HG03442 (cell line): ENCODE data around the gene AK1.
"Not testable (repeated sequence)": the region's sequence is repeated elsewhere in the genome, so short reads cannot be mapped to it uniquely, and the experiment has no call there.

ENCODE experiments used
- ATAC-seq: cut with Tn5 transposase; IDR thresholded peaks from one replicate; pipeline ENCODE4 v1.9.1; 2021; ENCODE audit warnings: mild to moderate bottlenecking, moderate library complexity; ENCODE audit not compliant: unreplicated experiment

Gene AK1

DNA sequence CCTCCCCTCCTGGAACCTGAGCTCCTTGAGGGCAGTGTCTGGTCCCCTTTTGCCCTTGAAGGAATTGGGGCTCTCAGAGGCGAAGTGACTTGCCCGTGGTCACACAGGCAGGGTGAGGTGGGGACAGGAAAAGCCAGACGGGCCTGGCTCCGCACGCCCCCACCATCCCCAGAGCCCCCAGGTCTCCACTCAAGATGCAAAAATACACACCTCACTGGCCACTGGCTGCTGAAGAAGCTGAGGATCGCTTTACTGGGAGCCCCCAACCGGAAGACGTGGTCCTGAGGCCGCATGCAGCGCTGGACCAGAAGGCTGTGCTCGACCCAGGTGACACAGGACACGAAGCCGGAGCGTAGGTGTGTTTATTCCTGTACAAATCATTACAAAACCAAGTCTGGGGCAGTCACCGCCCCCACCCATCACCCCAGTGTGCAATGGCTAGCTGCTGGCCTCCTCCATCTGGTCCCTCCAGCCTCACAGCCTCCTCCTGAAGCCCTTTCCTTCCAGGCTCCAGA lies 7.6 kb upstream of the AK1 start:
- no peak for ATAC-seq

DNA sequence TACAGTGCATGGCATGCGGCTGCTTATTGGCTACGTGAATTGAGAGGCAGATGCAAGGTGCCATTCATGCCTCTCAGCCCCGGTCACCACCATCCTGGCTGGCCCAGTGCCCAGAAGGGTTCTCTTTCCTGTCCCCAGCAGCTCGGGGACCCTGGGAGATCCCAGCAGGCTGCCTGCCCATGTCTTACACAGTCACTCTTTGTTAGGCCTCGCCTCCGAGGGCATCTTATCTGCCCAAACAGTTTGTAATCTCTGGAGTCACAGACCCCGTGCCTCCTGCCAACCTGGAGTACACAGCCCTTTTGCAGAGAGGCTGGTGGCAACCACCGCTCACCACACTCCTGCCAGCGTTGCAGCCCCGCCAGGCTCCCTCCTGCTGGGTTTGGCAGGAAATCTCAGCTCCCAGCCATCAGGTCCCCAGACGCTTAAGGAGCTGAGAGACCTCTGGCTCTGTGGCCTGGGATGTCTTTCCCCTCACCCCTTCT lies 7.0 kb upstream of the AK1 start:
- ATAC-seq = no peak

DNA sequence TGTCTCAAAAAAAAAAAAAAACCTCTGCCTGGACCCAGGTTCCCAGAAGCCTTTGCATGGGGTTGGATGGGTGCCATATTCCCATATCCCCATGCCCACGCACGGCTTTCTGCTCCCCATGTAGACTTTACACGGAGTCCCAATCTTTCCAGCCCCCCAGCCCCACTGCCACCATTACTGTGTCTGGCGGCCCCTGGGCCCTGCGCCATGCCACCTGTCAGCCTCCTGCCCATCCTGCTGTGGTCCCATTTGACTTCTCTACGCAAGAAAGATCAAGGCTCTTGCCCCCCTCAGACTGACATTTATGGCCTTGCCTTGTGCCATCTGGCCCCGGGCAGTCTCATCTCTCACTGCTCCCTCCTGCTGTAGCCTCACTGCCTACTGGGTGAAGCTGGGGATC lies 6.5 kb upstream of the AK1 start:
- ATAC-seq = no peak

GRCh38 chr9:127881715-127882114 lies 4.2 kb upstream of the AK1 start:
- ATAC-seq = not testable (repeated sequence)

DNA sequence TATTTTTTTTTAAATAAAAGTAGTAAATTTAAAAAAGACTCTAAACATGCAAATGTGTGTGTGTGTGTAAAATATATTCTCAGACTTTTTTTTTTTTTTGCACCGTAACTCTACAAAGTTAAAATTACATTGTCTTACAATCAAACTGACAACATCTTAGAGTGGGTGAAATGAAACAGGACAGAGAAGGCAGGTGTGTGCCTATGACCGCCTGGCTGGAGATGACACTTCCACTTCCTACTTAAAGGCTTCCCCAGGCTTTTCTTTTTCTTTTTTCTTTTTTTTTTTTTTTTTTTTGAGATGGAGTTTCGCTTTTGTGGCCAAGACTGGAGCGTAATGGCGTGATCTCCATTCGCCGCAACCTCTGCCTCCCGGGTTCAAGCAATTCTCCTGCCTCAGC lies 2.7 kb upstream of the AK1 start:
- ATAC-seq = no peak

DNA sequence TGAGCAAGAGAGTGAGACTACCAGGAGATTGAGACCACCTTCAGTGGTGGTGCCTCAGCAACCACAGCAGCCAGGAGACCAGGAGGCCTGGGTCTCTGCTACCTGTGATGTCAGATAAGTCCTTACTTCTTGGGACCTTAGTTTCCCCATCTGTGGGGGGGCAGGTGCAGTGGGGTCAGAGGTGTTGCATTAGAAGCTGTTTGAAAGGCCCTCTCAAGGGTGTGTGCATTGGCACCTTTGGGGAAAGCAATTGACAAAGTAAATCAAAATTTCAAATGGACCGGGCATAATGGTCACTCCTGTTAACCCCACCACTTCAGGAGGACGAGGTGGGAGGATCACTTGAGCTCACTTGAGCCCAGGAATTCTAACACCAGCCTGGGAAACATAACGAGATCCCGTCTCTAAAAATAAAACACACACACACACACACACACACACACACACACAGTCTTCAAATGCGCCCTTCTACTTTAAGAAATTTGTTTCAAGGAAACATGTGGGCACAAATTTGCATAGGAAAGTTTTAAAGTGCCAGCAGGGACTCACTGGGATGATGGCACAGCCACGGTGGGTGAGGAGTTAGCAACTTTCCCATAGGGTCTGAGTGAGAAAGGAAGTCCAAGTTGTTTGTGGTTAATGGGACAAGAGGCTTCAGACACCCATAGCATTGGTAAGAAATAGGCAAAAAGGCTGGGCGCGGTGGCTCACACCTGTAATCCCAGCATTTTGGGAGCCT lies 1.3 kb upstream of the AK1 start:
- ATAC-seq = no peak

GRCh38 chr9:127878001-127878651 lies 651 bp upstream of the AK1 start:
- ATAC-seq = no peak

GRCh38 chr9:127876764-127877562 lies 512 bp downstream of the AK1 start:
- no peak for ATAC-seq

- no peak for ATAC-seq
Observed at GRCh38 chr9:127876026-127876763, 1.3 kb downstream of the AK1 start.

- no peak for ATAC-seq
Observed at GRCh38 chr9:127875306-127875966, 2.0 kb downstream of the AK1 start.

- ATAC-seq = no peak
Observed at GRCh38 chr9:127874301-127875221, 2.9 kb downstream of the AK1 start.

- no peak for ATAC-seq
Observed at GRCh38 chr9:127873886-127874285, 3.6 kb downstream of the AK1 start.

DNA sequence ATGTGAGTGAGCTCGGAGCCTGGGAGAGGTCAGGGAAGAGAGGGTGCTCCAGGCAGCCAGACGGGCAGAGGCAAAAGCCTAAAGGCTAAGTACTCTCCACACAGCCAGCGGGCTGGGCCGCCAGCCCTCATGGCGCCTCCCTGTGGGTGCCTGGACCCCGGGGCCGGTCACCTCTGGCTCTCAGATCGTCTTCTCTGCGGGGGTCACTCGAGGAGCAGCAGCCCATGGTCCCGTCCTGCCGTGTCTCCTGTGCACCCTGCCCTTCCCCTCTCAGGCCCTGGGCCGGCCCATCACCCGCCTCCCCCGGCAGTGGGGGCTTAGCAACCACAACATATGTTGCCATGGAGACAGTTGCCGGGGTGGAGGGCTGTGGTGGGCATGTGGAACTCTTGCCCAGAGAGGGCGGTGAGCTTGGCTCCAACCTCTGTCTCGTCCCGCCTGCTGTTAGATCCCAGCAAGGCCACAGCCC lies 4.2 kb downstream of the AK1 start:
- ATAC-seq = no peak

GRCh38 chr9:127872369-127873222 lies 4.9 kb downstream of the AK1 start:
- ATAC-seq = no peak

- ATAC-seq = no peak
Observed at GRCh38 chr9:127871531-127871930, 5.9 kb downstream of the AK1 start.

DNA sequence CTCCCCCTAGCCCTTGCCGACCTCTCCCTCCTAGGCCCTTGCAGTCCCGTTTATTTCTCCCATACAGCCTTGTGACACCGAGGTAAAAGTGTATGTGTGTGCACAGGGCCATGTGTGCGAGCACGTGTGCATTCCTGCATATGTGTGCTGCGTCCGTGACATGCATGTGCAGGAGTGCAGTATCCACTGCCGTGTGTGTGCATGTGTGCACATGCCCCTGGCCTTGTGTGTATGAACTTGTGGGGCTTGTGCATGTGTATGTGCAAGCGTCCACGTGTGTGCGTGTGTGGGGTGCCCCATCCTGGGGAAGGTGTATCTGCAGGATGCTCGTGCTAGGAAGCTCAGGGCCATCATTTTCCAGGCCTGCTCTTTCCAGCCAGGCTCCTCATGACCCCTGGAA lies 6.6 kb downstream of the AK1 start:
- ATAC-seq = no peak

- not testable (repeated sequence) for ATAC-seq
Observed at GRCh38 chr9:127870153-127870491, 7.4 kb downstream of the AK1 start.
